Medulla oblongata (tissue), 1 donor: ENCODE data around the gene CACFD1.

Experiments
- DNase-seq: peaks from one replicate; pipeline ENCODE4 v3.0.0-alpha.2; 2015; ENCODE audit errors: extremely low spot score

Gene CACFD1

DNA sequence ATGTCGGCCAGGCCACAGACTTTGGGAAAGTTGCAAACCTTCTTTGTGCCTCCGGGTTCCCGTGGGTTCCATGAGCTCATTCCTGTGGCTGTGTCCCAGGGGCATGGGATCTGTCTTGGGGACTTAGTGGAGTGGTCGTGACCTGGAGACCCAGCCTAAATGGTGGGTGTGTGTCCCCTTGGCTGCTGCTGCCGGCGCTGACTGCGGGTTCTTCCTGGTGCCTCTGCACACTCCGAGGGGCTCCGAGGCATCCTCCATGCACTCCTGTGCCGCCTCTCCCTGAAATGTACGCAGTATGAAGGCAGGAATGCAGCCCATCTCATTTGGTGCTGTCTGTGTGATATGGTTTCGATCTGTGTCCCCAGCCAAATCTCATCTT is 40.1 kb downstream of the CACFD1 start:
- no peak for DNase-seq

- no peak for DNase-seq
Observed at GRCh38 chr9:133502112-133502511, 42.3 kb downstream of the CACFD1 start.

DNA sequence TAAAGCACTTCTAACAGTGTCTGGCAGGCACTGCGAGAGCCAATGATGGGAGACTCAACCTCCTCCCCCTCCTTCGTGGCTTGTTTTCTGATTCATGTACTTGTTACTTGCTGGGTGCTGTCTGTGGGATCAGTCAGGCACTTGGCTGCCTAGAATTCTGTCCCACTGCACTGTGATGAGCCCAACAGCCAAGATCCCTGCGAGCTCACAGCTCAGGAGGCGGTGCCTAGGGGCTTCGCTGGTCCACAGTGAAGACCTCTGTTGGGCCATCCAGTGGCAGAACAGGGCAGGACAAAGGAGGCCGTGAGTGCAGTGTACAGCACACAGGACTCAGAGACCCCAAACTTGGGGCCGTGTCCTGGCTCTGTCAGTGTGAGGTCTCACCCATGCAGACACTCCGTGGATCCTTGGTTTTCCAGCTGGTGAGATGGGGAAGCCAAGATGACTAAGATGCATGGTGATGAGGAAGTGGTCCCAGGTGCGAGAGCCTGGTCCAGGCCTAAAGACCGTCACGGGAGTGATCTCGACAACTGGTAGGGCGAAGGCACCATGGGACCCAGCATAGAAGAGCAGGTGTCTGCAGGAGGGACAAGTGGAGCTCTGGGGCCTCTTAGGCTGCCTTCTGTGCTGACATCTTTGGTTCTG is 45.5 kb downstream of the CACFD1 start:
- no peak for DNase-seq

DNA sequence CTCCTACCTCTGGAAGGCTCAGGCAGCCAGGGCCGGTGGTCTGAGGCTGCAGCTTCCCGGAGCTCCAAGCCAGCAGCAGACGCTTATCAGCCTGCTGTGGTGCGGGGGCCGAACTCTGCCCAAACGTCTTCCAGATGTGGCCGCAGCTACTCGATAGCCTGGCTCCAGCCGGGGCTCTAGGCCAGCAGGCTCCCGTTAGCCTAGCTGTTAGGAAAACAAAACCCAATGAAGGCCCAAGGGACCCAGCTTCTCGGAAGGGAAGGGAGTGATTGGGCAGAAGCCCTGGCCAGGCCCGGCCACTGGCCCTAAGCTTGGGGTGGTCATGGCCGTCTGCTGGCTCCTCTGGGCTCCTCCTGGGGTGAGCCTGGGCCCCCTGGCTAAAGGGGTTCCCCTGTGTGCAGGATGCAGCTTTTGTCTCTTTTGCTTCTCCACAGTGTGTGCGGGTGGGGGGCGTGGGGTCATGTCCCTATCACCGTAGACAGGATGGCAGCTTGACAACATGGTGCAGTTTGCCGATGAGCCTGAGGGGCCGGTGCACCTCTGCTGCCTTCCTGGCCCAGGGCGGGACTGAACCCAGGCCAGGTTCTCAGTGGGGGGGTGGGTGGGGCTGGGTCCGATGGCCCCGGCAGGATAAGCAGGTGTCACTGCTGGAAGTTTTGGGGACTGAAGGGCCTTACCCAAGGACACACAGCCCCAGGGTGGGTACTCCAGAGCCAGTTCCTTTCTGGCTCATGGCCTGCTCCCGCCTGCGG is 46.3 kb downstream of the CACFD1 start:
- no peak for DNase-seq

DNA sequence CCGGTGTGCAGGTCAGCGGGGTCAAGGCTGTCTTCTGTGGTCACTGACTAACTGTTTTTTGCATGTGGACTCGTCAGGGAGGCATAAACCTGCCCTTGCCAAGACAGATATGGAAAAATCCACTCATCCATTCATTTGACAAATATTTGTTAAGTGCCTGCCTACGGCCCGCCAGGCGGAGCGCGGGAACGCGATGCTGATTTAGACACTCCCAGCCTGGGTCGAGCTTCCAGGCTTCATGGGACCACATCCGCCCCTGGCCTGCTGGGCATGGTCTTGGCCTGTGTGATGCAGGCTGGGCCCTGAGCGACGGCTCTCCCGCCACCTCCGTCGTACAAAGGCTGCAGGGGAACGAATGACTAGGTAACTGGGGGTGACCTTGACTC is 46.9 kb downstream of the CACFD1 start:
- no peak for DNase-seq

DNA sequence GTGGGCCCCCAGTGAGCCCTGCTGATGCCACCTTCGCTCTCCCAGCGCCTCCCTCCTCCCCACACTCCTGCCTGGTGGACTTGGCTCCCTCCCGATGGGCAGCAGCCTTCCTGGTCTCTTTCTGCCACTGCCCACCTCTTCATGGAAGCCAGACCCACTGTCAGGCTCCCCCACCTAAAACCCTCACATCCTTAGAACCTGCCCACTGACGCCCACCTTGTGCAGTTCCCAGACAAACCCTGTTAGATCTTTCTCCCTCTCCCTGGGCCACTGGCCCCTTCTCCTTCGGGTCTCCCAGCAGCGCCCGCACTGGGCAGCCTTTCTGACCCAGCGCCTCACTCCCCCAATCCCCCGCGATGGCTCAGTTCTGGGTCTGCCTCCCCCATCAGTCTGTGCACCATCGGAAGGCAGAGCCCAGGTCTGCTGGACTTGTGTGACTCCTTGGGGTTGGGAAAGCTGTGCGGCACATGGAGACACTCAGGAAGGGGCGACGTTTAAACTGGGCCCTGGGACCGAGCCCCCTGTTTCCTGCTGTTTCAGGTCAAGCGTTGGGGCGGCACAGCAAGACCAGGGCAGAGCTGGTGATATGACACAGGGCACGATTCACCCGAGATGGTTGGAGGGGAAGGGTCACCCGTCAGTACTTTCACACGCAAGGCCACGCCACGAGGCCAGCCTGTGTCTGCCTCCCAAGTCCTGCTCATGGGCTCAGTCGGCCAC is 47.6 kb downstream of the CACFD1 start:
- no peak for DNase-seq

- no peak for DNase-seq
Observed at GRCh38 chr9:133508046-133508445, 48.3 kb downstream of the CACFD1 start.

DNA sequence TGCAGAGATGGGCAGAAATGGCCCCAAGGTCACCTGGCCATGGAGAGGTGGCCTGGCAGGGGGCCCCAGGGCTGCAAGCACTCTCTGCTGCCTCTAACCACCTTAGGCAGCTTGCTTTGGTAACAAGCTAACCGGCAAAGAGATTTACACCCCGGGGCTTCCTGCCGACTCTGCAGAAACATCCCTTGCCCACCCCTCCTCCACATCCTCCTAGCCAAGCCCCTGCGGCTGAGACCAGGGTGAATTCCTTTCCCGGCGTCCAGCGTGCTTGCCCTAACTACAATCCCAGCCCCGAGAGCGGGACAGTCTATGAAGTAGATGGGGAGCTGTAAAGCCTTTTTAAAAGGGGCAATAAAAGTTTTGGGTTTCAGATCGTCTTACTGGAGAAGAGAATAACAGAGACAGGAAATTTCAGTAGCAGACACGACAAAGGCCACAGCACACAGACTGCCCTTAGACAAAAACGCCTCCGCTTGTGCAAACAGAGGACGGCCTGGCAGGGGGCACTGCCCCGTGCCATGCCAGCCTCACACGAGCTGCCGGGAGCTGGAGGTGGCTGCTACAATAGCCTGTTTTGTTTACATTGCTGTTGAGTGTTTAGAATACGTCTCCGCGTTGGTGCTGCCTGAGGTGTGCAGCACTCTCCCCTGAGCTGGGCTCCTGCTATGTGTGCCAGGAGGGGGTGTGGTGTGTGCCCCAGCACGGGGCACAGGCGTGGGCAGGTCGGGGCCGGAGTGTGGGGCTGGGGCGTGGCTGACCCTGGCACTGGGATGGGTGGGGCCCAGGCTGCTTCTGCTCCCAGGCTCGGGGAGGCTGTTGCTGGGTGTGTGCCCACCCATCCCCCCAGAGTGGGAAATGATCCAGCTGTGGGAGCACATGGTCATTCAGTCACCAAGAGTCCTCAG is 49.7 kb downstream of the CACFD1 start:
- DNase-seq, result peak; percentile 61

DNA sequence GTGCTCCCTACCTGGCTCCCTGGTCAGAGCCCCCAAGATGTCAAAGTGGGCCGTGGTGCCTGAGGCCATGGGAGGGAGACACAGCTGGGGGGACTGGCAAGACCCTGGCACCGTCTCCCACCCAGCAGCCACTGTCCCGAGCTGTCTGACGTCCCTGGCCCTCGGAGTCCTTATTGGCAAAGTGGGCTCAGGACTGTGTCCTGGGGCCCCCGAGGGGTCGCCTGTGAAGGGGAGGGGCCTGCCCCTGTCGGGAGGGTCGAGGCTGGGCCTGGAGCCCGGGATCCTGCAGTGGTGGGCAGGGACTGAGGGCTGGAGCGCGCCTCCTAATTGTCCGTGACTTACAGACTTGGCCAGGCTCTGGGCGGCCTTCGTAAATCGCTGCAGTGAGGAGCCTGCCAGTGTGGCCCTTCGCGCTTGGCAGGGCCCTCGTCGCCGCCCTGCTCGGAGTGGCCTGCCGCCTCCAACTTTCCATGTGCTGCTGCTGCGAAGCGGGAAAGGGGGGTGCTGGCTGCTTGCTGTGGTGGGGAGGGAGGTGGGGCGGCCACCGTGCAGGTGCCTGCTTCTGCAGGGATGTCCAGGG is 51.2 kb downstream of the CACFD1 start:
- no peak for DNase-seq

GRCh38 chr9:133511607-133512006 is 51.8 kb downstream of the CACFD1 start:
- no peak for DNase-seq

GRCh38 chr9:133512253-133513213 is 52.8 kb downstream of the CACFD1 start:
- DNase-seq, result no peak

DNA sequence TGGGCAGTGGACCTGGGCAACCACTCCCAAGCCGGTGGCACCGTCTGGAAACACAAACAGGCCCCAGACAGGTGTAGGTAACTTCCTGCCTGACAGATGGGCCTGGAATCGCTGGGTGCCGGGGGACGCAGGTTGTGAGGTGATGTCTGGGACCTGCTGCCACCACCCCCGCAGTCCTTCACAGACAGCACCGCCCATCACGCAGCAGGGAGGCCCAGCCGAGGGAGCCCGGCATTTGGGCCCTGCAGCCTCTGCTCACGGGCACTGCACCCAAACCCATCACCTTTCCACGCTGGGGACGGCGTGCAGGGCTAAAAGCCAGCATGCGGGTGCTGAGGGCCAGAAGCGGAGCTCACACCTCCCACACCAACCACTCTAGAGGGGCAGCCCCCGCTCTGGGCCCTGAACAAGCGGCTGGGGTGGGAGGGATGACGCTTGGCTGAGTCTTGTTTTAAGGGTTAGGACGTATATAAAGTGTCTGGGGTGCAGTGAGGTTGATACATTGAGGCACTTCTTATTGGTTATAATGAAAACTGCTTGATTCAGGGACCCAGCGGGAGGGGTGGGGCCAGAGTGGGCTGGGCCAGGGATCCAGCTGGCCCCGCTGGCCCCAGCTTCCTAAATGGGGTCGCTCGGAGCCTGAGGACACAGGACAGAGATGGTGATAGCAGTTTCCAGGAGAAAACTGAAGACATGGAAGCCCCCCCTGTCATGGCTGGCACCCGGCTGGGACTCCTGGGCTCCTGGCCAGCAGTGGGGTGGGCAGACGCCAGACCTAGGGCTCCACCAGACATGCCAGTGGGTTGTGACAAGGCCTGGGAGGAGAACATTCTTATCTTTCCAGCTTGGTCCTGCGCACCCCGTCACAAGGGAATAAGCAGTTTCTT is 53.7 kb downstream of the CACFD1 start:
- DNase-seq, result no peak

DNA sequence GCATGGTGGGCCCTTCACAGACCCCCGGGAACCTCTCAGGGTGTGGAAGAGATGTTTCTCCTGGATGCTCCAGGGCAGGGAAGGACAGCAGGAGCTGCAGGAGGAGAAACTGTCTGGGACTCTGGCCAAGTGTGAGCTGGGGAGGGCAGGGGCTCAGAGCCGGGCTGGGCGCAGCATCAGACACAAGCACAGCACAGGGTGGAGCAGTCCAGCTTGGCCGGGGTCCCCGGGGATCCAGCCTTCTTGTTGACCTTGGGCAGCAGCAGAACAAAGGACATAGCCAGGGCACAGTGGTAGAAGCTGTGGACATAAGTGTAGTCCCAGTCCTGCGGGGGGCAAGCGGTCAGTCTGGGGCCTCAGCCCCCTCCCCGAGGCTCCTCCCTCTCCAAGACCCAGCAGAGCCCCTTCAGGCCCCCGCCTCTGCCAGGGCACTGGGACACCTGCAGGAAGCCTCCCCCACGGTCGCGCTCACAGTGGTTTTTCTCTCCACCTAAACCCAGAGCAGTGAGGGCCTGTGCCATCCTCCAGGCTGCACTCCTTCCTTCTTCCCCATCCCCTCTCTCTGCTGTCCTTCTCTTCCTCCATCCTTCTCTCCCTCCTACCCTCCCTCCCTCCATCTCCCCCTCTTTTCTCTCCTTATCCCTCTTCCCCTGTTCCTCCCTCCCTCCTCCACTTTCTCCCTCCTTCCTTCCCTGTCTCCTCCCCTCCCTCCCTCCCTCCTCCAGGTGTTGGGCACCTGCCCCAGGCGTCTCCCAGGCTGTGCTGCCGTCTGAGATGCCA is 54.9 kb downstream of the CACFD1 start:
- DNase-seq, result peak; percentile 72

GRCh38 chr9:133515240-133515610 is 55.4 kb downstream of the CACFD1 start:
- no peak for DNase-seq

GRCh38 chr9:133515615-133516255 is 56.0 kb downstream of the CACFD1 start:
- DNase-seq, result no peak

GRCh38 chr9:133516256-133516960 is 56.6 kb downstream of the CACFD1 start:
- DNase-seq, result no peak

DNA sequence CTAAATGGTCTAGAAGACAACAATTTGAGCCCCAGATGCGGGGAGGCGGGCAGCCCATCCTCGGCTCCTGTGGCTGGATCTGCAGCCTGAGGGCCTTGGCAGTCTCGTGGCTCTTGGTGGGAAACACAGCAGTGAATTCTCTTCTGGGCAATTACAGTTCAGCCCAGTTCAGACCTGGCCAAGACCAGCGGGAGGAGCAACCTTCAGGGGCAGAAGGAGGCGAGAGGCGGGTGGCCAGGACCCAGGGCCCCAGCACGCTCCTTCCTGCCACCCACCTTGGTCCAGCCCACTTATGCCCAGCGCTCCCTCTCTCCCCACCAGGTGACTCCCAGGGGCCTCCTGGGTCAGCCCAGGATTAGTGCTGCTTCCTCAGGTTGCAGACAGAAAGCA is 57.2 kb downstream of the CACFD1 start:
- no peak for DNase-seq

- no peak for DNase-seq
Observed at GRCh38 chr9:133517711-133518110, 57.9 kb downstream of the CACFD1 start.
